Stimulated activated CD4-positive, alpha-beta T cell treated with anti-CD3 and anti-CD28 coated beads, Interleukin-12 subunit alpha, Interleukin-12 subunit beta, amount 100 ng/mL, for 4 hours (primary cell): ENCODE measurements around the gene RNGTT.
"Not testable (repeated sequence)": the region's sequence is repeated elsewhere in the genome, so short reads cannot be mapped to it uniquely, and the experiment has no call there.

Experiments used
- DNase-seq: peaks from one replicate; pipeline ENCODE4 v3.0.0-alpha.2; 2020

Gene RNGTT

DNA sequence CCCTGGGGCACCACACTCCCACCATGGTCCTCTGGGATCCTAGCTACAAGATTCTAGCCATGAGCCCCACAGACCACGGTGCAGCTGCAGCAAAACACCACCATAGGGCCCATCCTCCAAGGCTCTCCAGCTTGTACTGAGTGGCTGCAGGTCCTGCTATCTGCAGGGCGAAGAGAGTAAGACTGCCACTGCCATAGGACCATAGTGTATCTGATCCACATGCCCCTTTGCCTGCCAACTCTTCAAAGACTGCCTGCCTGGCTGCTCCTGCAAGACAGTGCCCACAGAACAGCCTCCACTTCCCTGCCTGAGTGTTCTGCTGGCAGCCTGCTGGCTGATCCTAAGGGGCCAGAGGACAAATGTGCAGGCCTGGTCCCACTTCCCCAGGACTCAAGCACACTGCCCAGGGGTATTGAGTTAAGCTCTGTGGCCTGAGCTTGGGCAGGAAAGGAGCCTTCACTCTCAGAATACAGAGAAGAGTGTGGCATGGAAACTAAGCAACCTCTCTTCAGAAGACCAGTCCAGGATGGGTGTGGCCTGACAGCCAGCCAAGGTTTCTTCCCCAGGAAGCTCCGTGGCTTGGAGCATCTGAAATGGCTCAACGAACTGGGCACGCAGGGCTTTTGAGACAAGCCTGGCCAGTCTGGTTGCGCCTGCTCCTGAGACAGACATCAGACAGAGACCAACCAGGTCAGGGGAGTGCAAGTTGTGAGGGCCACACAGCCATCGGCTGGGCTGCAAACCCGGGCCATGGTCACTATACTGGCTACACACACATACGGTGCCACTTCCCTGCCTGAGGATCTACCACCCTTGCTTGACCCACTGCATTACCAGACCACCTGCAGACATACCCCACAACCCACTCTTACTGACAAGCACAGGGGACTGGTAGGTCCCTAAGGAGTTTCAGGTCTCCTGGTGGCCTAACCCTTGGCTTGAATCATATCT lies 54.5 kb downstream of the RNGTT start:
- DNase-seq: no peak

DNA sequence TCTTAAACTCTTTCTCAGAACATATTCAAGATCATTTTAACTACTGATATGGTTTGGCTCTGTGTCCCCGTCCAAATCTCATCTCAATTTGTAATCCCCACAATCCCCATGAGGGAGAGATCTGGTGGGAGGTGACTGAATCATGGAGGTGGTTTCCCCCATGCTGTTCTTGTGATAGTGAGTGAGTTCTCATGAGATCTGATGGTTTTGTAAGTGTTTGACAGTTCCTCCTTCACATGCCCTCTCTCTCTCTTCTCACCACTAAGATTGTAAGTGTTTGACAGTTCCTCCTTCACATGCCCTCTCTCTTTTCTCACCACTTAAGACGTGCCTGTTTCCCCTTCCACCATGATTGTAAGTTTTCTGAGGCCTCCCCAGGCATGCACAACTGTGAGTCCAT lies 56.3 kb downstream of the RNGTT start:
- not testable (repeated sequence) for DNase-seq

DNA sequence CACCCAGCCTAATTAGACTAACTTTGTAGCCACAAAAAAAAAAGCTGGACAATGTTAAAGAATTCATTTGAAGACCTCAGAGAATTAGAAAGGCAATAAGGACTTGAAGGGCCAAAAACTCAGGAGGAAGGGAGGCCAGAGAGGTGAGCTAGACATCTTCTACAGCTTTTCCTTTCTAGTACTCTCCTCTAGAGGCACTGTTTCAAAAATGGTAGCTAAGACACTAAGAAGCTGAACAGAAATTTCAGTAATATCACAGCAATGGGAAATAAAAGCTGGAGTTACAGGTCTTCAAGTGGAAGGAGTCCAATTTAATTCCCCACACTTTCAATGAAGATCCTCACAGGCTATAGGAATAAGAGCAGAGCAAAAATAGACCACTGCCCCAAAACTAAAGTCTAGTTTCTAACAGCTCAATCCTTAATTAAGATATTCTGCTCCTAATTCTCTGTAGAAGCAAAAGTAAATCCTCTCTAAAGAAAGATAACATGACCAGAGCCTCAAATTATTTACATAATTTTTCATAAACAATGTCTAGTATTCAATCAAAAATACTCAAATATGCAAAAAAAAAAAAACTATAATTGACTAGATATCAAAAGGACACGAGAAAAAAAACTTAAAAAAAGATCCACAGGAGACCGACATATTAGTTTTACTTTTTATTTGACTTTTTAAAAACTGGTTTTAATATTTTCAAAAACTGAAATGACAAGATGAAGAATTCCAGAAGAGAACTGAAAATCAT lies 63.7 kb downstream of the RNGTT start:
- no peak for DNase-seq

DNA sequence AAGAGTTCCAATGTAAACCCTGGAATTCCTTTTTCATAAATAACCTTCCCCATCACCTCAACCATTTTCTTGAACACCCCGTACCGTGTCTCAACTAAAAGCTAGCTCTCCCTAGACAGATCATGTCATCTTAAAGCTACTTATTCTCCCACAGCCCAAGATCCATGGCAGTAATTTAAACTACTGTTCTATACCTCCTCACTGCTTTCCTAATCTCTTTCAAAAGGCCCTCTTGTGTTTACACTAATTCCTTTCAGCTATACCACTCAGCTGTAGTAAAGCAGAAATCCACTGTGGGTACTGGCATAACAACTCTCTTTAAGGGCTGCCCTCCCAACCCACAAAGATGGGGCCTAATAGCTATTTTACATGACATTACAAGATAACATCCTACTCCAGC lies 67.5 kb downstream of the RNGTT start:
- DNase-seq: no peak

DNA sequence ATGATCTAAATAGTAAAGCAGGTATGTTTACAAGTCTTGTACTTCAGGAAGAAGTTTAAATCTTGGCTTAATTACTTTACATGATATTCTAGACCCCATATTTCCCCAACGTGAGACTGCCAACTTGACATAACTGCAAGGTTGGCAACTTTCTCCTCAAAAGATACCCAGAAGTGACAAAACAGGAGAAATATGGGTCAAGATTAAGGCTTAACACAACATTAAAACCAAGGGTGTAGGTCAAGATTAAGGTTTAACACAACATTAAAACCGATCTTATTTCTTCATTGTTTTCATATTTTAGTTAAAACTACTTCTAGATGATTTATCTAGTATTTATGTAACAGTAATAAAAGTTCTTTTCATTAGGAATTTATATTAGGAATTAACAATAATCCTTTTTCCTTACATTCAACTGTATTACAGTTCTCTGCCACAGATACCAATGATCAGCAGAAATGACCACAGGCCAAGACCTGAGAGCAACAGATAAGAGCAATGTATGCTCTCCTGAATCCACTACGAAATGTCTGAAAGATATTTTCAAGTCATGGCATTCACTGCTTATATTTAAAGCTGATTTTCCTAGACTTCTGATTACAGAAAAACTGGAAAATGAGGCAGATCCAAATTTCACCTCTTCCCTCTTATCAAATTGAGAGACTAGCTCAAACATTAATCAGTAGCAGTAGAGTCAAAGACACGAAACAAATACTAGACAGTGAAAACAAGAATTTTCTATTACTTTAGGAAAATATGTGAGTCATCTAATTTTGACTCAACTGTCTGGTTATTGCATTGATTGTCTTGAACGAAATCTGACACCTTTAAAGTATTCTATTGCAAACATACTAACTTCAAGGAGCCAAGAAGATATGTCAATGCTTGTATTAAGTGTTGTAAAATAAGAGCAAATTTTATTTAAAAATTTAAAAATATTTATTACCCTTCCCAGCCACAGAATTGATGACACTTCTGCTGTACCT lies 72.3 kb downstream of the RNGTT start:
- no peak for DNase-seq

DNA sequence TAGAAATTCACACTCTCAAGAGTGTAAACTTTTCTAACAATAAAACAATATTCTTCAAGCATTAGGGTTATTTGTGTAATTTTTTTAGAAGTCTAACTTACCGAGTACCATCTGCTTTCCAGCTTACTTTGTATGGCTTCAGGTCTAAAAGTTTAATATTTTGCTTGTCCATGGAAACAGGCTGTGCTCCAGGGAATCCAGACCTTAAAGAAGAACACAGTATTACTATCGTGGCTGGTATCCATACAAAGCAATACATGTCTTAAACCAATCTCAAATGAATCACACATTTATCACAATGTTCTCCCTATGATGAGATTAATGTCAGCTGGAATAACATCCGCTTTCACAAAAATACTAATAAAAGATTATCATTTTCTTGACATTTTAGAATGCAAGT lies 73.0 kb downstream of the RNGTT start:
- no peak for DNase-seq

DNA sequence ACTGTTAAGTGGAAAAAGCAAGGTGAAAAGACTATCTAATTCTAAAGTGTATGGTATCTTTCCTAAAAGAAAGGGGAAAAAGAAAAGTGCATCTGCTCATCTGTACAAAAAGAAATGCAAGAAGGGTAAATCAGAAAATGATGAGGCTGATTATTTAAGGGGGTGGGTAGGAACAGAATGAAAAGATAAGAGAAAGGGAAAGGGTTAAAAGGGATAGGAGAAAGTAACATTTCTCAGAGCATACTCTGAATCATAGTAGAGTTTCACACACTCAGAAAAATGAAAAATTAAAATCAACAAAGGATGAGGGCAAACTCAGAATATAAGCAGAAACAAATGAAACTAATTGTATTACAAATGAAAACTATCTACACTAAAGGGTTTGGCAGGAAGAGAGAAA lies 79.1 kb downstream of the RNGTT start:
- DNase-seq: no peak

DNA sequence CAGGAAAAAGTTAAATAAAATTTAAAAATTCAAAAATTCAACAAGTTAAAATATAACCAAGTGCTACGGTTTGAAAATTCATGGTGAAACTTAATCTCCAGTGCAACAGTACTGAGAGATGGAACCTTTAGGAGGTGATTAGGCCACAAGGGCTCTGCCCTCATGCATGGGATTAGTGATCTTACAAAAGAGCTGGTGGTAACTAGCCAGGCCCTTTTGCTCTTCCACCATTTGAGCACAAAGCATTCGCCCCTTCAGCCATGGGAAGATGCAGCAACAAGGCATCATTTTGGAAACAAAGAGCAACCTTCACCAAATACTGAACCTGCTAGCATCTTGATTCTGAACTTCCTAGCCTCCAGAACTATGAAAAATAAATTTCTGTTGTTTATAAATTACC lies 80.9 kb downstream of the RNGTT start:
- no peak for DNase-seq

DNA sequence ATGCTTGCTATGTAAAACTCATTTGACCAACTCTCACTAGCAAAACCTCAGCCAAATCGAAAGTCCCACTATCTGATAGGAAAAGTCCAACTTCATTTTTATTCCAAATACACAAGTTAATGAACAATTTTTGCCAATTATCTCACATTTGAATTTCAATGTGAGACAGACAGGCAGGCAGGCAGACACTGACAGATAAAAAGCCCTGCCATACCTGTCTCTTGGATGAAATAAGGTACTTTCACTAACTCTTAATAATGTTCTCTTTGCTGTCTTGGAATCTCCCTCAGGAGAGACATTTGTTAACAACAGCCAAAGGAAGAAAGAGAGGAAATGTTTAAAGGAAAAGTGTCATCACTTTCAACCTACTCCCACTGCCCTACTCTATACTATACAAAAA lies 82.0 kb downstream of the RNGTT start:
- no peak for DNase-seq

DNA sequence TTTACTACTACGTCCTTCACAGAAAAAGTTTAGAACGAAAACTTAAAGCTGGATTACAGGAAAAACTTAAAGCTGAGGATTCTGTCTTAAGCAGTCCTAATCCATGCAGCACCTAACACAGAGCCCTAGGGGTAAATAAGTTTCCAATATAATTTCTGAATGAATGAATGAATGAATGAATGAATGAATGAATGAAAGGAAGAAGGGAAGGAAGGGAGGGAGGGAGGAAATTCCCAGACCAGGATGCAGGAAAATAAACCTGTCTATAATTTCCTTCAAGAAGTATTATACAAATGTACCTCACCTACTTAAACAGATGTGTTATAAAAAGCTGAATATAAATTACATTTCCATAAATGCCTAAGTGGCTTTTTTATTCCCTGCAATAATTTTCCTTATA lies 83.4 kb downstream of the RNGTT start:
- no peak for DNase-seq

DNA sequence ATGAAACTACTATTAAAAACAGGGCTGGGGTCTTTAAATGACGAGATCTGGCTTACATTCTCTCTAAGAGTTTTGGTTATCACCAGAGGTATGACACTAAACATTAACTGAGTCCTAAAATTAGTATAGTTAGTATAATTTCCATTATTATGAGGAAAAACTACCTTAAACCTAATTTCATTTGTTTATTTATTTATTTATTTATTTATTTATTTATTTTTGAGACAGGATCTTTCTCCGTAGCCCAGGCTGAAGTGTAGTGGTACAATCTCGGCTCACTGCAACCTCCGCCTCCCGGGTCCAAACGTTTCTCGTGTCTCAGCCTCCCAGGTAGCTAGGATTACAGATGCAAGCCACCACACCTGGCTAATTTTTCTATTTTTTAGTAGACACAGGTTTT lies 85.5 kb downstream of the RNGTT start:
- DNase-seq: no peak

DNA sequence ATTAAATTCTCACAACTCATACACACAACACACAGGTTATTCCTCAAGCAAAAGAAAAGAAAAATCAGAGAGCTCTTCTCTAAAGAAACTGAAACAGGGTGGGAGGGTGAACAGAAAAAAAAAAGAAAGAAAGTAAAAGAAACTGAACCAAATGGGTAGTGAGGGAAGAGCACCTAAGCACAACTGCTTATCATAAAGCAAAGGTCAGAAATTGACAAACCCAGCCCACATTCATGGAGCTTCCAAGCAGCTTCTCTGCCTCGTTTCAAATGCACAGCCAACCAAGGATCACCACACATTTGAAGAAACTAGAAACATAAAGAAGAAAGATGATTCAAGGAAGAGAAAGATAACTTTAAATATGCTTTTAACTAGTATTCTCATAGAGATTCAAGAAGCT lies 90.5 kb downstream of the RNGTT start:
- DNase-seq: no peak

DNA sequence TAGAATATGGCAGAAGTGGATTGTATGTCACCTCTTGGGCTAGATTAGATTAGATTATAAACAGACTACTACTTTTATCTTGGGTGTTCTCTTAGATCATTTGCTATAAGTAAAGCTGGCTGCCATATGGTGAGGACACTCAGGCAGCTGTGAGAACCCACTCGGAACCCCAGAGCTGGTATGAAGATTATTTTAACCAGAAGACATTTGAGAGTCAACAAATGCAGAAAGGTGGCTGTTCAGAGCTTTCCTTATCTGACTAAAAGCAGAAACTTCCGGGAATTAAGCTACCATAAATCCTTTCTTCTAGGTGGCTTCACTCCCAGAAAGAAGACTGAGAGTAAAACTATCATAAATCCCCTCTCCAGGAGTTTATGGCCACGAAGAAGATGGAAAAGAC lies 91.9 kb downstream of the RNGTT start:
- DNase-seq: no peak

DNA sequence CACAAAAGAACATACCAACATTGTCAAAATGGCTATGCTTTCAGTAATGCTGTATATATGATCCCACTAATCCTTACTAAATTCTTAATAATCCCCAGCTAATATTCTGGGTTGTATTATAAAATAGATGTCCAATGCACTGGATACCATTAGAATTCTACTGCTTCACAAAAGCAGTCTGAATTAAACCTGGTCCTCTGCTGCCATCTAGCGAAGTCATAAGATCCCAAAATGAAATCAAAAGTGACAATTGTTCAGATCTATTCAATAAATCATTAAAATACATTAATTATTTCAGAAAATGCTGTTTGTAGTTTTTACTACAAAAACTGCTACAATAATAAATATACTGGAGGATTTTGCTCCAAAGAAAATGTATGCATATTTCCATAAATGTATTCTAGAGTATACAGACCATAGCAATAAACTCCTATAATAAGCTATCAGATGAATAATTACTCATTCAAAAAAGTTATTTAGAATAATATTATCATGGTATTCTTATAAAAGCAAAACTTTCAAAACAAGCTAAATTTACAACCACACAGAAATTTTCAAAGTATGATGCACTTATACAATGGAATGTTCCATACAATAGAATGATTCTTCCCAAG lies 92.6 kb downstream of the RNGTT start:
- no peak for DNase-seq

DNA sequence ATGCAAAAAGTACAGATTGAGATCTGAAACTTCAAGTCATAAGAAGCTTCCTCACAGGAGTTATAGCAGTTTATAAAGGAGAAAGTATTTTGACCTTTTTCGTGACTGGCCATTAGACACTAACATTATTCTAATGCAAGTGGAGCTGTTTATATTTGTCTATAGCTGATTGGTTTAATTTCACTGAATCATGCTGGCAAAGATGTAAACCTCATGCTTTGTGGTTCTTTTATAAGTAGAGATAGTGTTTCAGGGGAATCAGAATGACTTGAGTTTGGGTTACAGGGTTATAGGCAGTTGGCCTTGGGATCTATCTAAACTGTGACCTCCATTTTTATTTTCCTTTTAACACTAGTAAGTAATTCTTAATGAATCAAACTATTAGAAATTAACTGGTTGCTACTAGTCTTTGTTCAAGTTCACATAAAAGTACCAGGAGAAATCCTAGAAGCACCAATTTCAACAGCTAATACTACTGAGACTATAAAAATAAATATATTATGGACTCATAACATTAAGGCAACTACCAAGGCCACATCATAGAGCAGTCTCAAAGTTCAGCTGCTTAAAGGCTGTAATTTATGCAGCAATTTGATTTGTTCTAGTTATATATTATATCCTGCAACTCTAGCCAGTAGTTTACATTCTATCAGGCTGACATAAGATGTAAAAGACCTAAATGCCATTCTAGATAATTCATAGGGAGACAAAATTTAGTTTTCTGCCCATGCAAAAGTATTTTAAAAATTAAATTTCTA lies 94.0 kb downstream of the RNGTT start:
- no peak for DNase-seq

DNA sequence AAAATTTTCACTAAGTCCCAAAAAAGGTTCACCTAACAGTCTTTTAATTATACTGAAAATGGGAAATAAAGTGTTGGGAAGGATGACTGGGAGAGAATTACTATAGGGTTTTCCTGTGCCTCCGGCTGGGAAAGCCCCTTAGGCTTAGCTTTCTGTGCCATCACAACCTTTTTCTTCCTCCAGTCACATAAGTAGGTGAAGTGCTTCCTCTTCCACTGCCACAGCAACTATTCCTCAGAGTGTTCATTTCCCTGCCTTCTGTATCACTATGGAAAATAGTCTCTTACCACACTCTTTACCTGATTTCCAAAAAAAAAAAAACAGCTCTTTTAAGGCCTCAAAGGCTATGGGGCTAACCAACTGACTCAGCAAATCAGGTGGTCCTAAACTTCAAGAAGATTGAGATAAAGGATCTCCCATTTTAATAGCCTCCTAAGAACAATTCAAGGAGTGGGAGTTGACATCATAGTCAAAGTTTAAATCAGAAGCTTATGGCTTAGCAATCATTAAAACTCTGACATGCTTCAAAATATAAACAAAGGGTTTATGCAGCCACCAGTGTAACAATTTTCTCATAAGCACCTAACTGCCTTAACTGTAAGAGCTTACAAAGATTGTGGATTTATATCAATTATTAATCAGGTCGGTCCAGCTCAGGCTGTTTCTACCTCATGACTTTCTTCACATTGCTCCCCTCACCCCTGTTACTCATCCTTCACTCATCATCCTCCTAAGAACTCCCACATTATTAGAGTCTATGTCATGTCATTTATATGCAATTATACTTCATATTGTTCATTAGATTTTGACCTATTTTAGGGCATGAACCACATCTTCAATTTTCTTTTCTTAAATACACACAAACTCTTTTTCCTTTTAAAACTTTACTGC lies 95.3 kb downstream of the RNGTT start:
- DNase-seq: no peak

DNA sequence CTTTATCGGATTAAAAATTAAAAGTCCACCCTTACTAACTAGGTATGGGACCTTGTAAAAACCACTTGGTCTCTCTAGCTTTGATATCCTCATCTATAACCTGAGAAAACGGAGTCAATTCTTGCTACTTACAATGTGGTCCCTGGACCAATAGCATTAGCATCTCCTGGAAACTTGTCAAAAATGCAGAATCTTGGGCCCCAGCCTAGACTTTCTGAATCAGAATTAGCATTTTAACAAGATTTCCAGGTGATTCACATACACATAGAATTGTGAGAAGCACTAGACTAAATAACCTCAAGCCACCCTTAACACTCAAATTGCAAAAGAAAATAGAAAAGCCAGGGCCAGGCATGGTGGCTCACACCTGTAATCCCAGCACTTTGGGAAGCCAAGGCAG lies 96.6 kb downstream of the RNGTT start:
- no peak for DNase-seq

DNA sequence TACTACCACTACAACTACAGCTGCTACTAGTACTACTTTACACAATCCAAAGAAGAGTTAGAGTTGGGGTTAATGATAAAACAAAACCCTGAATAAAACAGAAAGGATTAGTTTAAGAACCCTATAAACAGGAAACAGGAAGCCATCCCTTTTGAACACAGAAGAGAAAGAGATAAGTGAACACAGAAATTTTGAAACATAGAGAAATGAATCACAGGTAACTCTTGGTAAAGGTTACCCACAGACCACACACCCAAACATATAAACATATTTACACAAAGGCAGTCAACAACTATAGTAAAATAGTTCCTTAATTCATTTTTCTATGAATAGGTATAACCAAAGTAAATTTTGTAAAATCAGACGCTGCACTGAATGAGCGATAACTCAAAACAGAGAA lies 98.1 kb downstream of the RNGTT start:
- DNase-seq: no peak

DNA sequence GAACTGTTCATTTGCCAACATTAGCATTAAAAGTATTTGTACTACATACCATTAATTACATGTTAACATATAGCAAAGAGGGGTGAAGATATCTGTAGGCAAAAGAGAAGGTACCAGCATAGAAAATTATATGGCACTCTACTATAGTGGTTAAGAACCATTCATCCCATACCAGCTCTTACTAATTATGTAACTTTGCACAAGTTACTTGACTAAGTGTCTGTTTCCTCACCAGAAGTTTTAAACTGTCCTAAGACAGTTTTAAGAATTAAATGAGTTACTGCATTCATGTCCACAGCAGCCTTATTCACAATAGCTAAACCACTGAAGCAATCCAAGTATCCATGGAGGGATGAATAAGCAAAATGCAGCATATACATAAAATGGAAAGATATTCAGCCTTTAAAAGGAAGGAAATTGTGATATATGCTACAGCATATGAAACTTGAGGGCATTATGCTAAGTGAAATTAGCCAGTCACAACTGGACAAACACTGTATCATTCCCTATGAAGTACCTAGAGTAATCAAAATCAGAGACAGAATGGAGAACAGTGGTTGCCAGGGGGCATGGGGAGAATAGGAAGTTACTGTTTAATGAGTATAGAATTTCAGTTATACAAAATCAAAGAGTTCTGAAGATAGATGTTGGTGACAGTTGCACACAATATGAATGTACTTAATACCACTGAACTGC lies 98.9 kb downstream of the RNGTT start:
- DNase-seq: no peak

DNA sequence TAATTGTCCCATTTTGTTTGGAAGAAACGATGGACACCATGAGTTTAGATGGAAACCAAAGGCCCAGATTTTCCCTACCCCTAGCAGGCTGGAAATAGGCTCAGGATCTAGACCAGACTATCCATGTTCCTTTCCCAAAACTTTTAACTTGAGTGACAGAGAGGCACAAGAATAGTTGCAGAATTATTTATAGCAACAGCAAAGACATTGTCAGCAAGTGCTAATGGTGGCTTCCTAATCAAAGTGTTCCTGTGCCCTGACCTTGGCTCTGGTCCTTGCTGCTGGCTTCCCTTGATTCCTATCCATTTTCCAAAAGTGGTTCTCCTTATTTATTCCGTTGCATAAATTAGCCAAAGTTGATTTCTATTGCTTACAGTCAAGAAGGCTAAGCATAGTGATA lies 103.1 kb downstream of the RNGTT start:
- DNase-seq: no peak
